AG10803 (cell line): ENCODE data around the gene ALK.
"Not testable (repeated sequence)": the region's sequence is repeated elsewhere in the genome, so short reads cannot be mapped to it uniquely, and the experiment has no call there.

ENCODE experiments used
- DNase-seq: peaks from one replicate; pipeline ENCODE4 v3.0.0; 2010; ENCODE audit warnings: low read depth
- H3K4me3 ChIP-seq: 2 replicates; pipeline ENCODE4 v1.5.1; 2011; ENCODE audit warnings: mild to moderate bottlenecking, low read length, control low read depth
- CTCF ChIP-seq: conservative IDR thresholded peaks from 2 replicates; pipeline ENCODE4 v1.5.1; 2011; ENCODE audit warnings: mild to moderate bottlenecking, low read length, control low read depth, inconsistent platforms

ALK gene

DNA sequence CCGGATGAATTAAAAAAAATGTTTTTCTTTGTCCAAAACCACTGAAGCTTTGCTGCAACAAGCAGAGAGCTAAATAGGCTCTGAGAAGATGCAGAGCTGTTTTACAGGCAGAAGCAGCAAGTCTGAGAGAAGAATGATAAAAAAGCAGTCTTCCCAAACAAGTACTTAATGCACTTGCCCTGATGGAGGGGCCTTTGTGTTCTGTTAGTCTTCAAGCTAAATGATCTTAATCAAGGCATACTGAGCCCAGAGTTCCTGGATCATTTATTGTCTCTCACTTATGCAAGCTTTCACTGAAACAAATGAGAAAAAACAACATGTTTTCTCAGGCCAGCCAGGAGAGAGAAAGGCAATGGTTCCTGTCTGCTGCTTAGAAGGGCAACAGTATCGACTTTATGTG lies 653.7 kb downstream of the ALK start:
- TF ChIP-seq CTCF, result no peak
- no peak for DNase-seq
- H3K4me3 ChIP-seq, result no peak overlapping the region

GRCh38 chr2:29263886-29264285 lies 657.5 kb downstream of the ALK start:
- no peak overlapping the region for H3K4me3 ChIP-seq
- no peak for DNase-seq
- TF ChIP-seq CTCF, result no peak

GRCh38 chr2:29262681-29263260 lies 658.6 kb downstream of the ALK start:
- DNase-seq, result no peak
- TF ChIP-seq CTCF, result no peak
- H3K4me3 ChIP-seq, result no peak overlapping the region

- no peak for DNase-seq
- H3K4me3 ChIP-seq, result no peak overlapping the region
- TF ChIP-seq CTCF, result no peak
Observed at GRCh38 chr2:29261003-29261402, 660.4 kb downstream of the ALK start.

GRCh38 chr2:29260142-29260772 lies 661.1 kb downstream of the ALK start:
- no peak for TF ChIP-seq CTCF
- H3K4me3 ChIP-seq, result no peak overlapping the region
- peak; percentile 20 for DNase-seq

DNA sequence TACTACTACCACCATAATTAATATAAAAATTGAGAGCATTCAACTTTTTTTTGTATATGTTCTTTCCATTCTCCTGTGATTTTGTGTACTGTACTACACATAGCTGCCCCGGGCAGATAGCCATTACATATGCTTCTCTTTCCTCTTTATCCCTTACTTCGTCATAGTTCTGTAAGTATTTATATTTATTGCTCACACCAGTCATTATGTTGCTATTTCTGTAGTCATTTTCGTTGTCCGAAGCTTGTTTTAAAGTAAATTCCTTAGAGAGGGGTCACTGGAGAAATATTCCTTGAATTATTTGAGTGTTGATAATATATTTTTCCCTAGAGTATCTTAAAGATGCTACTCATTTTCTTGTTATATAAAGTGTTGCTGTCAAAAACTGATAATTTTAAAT lies 662.2 kb downstream of the ALK start:
- no peak overlapping the region for H3K4me3 ChIP-seq
- TF ChIP-seq CTCF, result no peak
- no peak for DNase-seq

GRCh38 chr2:29255004-29255403 lies 666.4 kb downstream of the ALK start:
- DNase-seq, result no peak
- no peak overlapping the region for H3K4me3 ChIP-seq
- no peak for TF ChIP-seq CTCF

GRCh38 chr2:29253495-29254275 lies 667.7 kb downstream of the ALK start:
- H3K4me3 ChIP-seq, DNase-seq: not testable (repeated sequence)
